NCI-H1092 treated with DMSO at 0.1 percent for 48 hours (cell line): Measurements from ENCODE around the gene DSG2.
"Not testable (repeated sequence)": the region's sequence is repeated elsewhere in the genome, so short reads cannot be mapped to it uniquely, and the experiment has no call there.

ENCODE experiments used
- DNase-seq: peaks from one replicate; lab custom pipeline; 2025; lab: John Stamatoyannopoulos, UW

Gene DSG2

GRCh38 chr18:31497836-31498573 lies at the start of gene DSG2:
Gene DSG2 (plus strand): TSS chr18:31498177. CDS start chr18:31498252, 75 bp downstream.
- no peak for DNase-seq

DNA sequence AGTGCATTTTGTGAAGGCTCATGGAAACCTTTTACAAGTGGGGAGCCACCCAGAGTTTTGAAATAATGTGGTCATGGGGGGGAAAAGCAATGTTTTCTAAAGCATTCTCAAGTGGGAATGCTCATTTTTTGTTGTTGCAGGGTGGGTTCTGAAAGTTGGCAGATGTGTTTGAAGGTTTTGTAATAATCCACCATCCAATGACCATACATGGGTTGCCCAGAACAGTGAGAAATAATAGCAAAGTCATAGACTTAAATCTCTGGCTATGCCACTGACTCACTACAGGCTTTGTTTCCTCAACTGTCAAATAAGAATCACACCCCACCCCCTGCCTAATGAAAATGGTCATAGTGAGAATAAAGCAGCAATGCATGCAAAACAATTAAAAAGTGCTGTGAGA lies 47.6 kb upstream of the DSG2 start:
- no peak for DNase-seq

- DNase-seq: no peak
These were observed 46.4 kb upstream of the DSG2 start for GRCh38 chr18:31451625-31452024.

DNA sequence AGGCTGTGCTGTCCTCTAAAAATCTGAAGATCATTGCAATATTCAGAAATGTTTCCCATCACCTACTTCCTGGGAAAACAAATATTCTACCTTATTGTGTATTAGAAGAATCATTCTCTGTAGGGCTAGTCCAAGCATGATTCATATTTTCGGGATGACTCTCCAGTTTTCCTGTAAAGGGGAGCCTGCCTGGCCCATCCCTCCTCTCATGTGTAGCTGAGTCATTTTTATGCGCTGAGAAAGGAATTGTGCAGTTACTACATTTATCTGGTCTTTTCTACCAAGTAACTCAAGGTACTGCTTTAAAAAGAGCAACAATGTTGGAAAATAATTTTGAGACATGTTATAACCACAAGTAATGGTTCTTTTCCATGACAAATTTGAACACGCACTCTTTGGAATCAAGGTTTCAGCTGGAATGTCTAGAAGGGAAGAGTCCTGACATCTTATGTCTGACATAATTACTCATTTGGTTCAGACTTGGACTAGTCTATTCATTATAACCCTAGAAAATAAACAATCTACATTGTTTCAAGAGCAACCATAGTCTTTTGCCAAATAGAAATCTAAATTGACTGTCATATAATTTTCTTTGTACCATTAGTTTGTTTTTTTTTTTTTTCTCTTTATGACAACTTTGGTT lies 43.8 kb upstream of the DSG2 start:
- DNase-seq: no peak

GRCh38 chr18:31469629-31470028 lies 28.3 kb upstream of the DSG2 start:
- DNase-seq: no peak

- no peak for DNase-seq
These were observed 19.3 kb upstream of the DSG2 start for GRCh38 chr18:31478688-31479087.

DNA sequence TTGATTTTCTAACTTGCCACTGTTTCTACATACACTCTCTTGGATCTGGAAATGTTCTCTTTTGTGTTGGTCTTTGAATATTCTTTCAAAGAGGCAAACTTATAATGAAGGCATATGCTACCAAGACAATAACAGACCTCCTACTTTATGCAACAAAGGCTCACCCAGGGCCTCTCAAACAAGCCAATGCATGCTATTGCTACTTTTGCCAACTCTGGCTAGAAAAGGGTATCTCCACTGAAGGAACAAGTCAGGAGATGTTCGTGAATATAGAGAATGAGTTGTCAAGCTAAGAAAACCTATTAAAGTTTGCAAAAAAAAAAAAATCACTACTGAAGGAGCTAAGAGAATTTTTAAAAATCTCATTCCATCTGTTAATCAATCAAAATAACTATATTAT lies 15.9 kb upstream of the DSG2 start:
- no peak for DNase-seq

- DNase-seq: no peak
These were observed 14.6 kb upstream of the DSG2 start for GRCh38 chr18:31483396-31483795.

DNA sequence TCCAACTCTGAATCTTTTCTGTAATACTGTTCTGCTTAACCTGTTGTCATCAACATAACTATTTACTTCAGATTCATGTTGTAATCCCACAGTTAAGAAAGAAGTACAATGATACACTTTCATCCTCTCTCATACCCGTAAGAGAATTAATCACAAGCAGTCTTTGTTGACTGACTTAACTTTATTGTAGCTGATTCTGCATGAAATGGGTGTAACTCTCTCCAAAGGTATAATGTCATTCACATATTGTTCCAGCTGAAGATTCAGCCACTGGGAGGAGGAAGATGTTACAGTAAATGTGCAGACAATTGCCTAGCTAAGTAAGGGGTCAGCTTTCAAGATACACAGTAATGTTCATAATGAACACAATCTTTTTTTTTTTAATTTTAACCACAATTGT lies 13.5 kb upstream of the DSG2 start:
- DNase-seq: no peak

DNA sequence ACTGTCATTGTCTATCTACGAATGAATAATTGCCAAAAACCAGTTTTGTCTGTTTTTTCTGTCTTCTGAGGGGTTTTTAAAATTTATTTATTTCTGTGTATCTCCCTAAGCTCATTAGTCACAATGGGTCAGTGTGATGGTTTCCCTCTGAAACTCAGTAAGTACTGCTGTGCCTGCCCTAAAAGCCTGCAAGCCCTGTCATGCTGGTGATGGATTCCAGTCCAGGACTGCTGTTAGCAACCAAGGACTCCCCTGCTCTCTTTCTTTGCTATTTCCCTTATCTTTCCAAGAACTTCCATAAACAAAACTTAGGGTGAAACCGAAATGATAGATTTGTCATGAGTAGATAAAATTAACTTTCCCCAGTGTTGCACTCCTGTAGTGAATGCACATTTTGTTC lies 11.8 kb upstream of the DSG2 start:
- no peak for DNase-seq

DNA sequence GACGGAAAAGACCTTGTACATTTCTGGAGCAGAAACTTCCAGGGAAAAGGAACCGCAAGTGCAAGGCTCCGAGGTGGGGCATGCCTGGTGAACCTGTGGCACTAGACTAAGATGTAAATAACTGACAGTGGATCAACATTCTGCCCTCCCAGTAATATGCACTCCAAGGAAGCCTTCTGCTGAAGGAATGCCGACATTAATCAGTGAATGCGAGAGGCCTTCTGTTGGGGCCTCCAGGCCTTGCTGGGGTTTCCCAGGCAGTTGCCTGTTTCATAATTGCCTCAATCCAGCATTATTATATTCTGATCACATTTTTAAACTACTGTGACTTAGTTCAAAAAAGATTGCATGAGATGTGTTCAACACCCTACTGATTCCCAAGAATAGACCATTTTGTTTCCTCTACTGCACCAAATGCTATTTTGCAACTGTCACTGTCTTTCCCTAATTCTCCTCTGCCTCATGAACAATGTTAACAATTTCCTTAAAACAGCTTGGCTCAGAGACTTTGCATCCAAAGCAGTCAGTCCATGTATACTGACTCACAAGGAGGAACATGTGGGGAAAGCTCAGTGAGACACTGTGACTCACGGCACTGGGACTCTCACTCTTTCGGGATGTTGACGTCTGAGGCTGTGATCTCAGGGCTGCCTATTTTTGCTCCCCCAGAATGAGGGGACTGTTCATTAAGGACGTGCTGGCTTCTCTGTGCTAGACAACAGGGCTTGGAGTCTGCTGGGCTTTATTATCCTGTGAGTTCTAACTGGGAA lies 10.5 kb upstream of the DSG2 start:
- DNase-seq: no peak

GRCh38 chr18:31489311-31489710 lies 8.7 kb upstream of the DSG2 start:
- no peak for DNase-seq

DNA sequence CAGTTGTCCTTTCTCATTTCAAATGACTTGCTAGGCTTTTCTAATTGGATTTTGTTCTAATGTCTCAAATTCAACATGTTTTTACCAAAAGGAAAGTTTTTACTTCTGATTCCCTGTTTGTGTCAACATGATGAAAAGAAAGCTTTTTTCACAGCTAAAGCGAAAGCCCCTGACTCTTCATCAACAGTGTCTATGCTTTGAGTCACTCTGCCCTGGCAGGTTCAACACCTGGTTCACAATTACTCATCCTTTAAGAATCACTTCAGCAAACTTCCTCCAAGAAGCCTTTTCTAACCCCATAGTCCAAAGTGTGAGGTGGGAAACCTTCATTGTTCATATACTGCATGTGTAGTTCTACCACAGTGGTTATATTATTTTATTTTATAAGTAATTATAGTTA lies 7.6 kb upstream of the DSG2 start:
- DNase-seq: no peak

- DNase-seq: no peak
These were observed 7.1 kb upstream of the DSG2 start for GRCh38 chr18:31490833-31491232.

GRCh38 chr18:31491586-31491985 lies 6.4 kb upstream of the DSG2 start:
- no peak for DNase-seq

GRCh38 chr18:31492671-31493070 lies 5.3 kb upstream of the DSG2 start:
- DNase-seq: no peak

DNA sequence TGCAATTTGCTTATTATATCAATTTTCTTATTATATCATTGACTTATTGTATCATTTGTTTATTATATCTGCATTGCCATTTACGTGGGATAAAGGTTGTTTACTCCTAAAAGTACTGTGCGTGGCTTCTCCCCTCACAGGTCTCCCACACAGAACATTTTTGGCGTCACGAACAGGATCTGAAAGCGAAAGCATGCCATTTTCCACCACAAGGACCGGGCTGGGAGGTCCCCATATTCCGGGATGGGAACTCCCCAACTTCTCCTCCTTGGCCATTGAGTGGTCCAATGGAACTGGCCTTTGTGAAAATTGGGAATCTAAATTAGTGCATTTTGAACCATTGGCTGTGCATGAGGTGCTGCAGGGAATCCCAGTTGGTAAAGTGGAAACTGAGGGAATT lies 4.8 kb upstream of the DSG2 start:
- no peak for DNase-seq

DNA sequence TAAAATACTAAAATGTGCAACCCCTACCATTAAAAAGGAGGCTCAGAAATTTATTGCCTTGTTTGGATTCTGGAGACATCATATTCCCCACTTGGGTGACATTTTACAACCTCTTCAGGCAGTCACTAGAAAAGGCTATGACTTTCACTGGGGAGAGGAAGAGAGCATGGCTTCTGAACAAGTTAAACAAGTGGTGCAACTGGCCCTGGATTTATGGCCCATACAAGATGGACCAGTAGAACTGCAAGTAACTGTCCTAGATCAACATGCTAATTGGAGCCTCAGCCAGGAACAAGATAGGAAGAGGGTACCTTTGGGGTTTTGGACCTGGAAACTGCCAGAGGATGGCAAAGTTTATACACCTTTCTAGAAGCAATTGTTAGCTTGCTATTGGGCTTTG lies 4.0 kb upstream of the DSG2 start:
- DNase-seq: no peak

DNA sequence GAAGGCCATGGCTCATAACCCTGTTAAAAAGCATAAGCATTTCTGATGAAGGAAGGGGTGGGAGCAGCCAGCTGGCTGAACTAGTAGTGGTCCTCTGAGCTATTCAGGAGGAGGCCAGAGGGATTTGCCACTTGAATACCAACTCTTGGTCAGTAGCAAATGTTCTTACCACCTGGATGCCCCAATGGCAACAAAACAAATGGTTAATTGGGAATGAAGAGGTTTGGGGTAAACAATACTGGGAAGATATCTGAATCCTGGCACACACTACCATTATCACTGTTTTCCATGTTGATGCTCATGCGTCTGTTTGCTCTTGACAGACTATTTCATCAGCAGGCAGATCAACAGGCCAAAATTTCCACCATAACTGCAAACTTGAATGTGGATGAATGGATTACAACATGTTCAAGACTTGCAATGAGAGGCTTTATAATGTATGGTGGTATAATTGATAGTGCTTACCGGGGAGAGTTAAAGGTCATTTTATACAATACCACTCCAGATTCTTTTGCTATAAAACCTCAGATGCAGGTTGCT lies 3.2 kb upstream of the DSG2 start:
- DNase-seq: not testable (repeated sequence)

DNA sequence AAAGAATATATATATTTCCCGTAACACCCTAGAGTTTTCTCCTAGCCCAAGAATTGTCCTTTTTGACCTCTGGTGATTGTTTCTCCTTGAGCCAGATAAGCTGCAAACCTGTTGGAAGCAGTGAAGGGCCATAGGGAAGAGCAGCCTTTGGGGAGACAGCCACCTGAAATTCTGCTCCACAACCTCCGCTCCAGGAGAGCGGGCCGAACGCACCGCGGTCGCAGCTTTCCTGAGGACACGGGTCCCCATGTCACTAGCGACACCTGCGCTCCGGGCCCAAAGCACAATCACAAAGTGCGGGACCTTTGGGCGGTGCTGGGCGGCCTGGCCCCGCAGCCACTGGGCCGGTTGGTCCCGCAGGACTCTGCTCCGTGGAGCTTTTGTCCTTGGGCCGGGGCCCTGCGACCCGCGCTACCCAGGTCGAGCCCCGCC lies 557 bp upstream of the DSG2 start:
- DNase-seq: no peak

GRCh38 chr18:31498574-31499524 lies 872 bp downstream of the DSG2 start:
- no peak for DNase-seq
